ENCODE results near the gene CCDC85B. TPM values are rescaled to one million over a fixed set of nuclear protein-coding genes. Genes with fewer than 3 reads are reported as not detected.

The CCDC85B gene
- total RNA-seq: 75.8 and 112 TPM in 2 replicates

DNA sequence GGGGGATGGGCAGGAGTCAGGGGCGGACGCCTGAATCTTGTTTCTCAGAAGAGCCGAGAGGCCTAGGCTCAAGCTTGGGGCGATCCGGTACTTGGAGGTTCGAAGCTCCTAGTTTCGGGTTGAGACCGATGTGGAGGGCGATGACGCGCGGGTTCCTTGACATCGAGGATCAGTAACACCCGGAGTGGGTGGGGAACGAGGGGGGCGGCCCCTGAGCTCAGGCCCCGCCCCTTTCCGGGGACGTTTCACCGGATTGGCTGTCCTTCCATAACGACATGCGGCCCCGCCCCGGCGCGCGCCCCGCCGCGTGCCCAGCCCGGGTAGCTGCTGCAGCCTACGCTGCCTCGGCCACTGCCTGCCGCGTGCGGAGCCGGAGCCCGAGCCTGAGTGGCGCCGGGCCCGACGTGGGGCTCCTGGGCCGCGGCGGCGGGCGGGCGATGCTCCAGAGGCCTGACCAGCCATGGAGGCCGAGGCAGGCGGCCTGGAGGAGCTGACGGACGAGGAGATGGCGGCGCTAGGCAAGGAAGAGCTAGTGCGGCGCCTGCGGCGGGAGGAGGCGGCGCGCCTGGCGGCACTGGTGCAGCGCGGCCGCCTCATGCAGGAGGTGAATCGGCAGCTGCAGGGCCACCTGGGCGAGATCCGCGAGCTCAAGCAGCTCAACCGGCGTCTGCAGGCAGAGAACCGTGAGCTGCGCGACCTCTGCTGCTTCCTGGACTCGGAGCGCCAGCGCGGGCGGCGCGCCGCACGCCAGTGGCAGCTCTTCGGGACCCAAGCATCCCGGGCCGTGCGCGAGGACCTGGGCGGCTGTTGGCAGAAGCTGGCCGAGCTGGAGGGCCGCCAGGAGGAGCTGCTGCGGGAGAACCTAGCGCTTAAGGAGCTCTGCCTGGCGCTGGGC, at the start of gene CCDC85B:
CCDC85B (plus strand) TSS at position 350 of the 895 bp plus-strand sequence; CDS start at position 461, 111 bp downstream.

DNA sequence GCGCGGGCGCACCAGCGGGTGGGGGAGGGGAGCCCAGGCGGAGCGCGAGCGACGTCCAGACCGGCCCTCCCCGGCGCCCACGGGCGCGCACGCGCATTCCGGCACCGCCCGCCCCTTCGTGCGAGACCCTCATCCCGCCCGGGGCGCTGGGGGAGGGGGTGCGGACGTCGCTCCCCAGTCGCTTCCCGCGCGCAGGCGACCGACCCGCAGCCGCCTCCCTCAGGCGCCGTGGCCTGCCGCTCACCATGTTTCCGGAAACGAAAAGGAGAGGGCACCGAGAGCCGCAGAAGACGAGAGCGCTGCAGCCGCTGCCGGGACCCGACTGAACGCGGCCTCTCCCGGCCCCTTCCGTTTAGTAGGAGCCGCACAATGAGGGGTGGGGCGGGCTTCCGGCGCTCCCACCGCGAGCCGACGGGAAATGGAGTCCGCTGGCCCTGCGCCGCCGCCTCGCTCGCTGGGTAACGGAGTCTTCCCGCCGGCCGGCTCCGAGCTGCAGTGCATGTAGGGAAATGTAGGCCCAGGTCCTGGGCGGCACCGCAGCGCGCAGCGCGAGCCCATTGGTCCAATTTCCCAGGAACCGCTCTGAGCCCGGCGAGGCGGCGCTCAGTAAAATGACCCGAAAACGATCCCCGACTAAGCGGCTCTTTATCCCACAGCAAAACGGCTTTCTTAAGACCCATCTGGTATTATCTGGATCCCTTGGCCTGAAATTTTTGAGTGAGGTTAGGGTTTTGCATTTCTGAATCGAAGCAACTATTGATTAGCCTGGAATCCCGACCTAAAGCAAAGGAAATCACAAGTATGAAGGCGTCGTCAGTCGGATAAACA, 32.4 kb upstream of the CCDC85B start, which contains the start of gene CFL1:
CFL1 (minus strand) TSS at position 328 of the 828 bp plus-strand sequence; CDS start at position 247, 81 bp downstream.

GRCh38 chr11:65860278-65861164, 30.0 kb upstream of the CCDC85B start, which contains the start of gene MUS81:
TSS of gene MUS81 (plus strand) at chr11:65860433. CDS start at chr11:65860754, 321 bp downstream.

GRCh38 chr11:65872586-65873317, 17.7 kb upstream of the CCDC85B start, which contains the start of gene EFEMP2:
TSS of gene EFEMP2 (minus strand) at chr11:65872800. CDS start at chr11:65872354, 446 bp downstream.

DNA sequence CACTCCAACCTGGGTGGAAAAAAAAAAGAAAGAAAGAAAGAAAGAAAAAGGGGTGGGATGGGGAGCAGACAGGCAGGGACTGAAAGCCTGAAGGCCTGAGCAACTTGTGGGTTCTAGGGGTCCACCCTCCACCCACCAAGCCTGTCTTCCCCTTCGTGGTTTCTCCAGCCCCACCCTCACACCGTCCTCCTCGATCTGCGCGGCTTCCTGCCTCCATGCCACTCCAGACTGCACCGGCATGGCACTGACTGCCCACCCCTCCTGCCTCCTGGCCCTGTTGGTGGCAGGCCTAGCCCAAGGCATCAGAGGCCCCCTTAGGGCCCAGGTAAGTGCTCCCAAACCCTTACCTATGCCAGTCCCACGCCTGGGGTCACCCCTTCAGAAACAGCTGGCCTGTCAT, 10.9 kb upstream of the CCDC85B start, which contains the start of gene CTSW:
CTSW (plus strand) TSS at position 221 of the 400 bp plus-strand sequence; CDS start at position 239, 18 bp downstream.

DNA sequence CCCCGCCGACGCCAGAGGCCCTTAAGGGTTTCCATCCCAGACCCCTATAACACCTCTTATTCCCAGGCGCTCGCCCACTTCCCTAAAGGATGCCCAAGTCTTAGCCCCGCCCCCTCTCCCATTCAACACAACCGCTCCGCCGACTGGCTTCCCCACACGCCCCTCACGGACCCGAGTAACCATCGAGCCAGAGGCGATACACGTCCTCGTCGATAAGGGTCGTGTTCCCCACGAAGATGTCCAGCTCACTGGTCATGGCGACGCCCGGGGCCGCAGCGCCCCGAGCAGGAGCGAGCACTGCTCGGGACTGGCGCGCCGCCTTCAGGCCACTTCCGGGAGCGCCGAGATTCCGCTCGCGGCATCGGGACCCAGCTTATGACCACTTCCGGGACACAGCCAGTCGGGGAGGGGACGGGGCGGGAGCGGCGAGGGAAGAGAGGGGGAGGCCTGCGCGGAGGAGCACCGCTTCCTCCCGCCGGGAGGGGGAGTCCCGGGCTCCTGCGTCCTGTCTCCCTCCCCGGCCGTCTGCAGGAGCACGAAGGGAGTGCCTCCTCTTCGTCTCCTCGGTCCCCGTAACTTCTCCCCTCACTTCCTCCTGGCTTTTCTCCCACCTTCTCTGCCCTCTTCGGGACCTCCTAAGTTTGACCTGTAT, 2.2 kb upstream of the CCDC85B start, which contains the start of gene FIBP:
FIBP (minus strand) TSS at position 309 of the 652 bp plus-strand sequence; CDS start at position 256, 53 bp downstream.

DNA sequence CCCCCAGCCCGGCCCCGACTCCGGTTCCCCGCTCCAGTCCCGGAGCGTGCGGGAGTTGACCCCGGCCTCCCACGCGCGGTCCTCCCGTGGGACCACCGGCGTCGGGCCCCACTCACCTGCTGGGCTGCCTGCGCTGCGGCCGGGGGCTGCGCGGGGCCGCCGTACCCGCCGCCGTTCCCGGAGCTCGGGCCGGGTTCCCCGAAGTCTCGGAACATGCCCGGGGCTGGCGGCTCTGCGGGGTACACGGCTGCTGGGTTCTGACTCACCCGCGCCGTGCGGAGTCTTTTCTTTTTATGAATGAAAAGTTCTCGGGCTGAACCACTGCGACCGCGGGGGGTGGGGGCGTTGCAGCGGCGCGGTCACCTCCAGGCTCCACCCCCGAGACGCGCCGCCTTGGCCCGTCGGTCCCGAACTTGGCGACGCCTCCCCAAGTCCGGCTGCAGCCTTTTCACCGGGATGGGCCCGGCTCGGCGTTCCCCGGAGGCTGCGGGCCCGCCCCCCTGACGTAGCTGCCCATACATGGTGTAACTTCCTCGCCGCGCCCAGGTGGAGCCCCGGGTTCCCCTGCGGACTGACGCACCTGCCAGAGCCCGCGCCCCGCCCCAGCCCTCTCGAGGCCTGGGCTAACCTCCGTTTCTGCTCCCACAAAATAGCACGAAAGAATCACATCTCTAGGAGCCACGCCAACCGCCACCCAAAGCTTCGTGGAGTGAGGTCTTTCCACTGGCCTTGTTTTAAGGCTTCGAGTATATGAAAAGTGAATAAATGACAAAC, 9.8 kb downstream of the CCDC85B start, which contains the start of gene FOSL1:
FOSL1 (minus strand) TSS at position 264 of the 774 bp plus-strand sequence; CDS start at position 215, 49 bp downstream.

DNA sequence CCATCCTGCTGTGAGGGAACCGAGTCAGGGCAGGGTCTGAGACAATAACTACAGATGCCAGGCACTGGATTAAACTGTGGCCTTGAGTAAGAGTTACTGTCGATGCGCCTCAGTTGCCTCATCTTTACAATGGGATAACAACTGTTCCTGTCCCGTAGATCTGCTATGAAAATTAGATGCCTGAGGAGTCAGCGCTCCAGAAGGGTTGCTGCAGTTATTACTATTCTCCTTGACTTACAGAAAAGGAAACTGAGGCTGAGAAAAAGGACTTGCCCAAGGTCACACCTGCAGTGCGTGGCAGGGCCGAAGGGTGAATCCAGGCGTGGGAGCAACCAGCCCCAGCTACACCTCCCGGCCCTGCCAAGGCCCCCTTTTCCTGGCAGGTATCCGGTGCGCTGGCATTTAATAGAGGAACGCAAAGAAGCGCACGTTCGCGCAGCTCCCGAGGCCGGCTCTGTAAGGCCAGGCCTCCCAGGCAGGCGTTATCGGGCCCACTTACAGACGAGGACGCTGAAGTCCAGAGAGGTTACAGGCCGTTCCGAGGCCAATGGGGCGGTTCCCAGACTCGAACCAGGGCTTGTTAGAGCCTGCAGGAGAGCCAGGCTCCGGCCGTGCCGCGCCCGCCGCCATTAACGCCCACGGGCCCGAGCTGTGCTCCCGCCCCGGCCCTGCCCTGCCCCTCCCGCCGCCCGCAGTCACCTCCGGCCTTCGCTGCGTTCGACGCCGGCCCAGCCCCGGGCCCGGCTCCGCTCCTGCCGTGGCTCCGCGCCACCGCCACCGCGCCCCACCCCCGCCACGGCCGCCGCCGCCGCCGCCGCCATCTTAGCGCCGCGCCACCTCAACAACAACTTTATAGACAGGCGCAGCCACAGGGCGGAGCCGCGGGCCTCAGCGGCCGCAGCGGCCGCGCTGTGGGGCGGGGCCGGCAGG, 28.0 kb downstream of the CCDC85B start, which contains the start of gene C11orf68:
C11orf68 (minus strand) TSS at position 852 of the 930 bp plus-strand sequence; CDS start at position 821, 31 bp downstream.

DNA sequence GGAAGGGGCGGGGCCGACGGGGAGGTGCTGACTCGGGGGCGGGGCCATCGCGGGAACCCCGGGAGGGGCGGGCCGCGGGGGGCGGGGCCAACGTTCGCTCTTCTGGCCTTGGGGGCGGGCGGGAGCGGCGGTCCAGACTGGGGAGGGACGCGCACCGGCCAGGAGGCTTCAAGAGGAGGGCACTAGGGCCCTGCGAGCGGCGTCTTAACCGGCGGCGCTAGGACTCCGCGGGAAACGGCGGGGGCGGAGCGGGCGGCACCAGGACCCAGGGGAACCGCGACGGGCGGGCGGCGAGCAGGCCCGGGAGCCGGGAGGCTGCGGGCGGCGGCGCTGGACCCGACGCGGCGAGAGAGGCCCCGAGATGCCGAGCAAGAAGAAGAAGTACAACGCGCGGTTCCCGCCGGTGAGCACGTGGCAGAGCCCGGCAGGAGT, 28.7 kb downstream of the CCDC85B start, which contains the start of gene DRAP1:
DRAP1 (plus strand) TSS at position 286 of the 432 bp plus-strand sequence; CDS start at position 362, 76 bp downstream.

Other genes with a start within 250 kb of the CCDC85B start
- gene RELA, start 227.8 kb upstream of the CCDC85B start, total RNA-seq: 55.5 and 63.4 TPM in 2 replicates
- 38.9 and 44.5 TPM in 2 replicates for gene KAT5, start 178.4 kb upstream of the CCDC85B start, total RNA-seq
- gene RNASEH2C, start 169.9 kb upstream of the CCDC85B start, total RNA-seq: 49.0 and 57.3 TPM in 2 replicates
- gene AP5B1, start 109.7 kb upstream of the CCDC85B start, total RNA-seq: 20.6 and 21.9 TPM in 2 replicates
- gene OVOL1, start 103.6 kb upstream of the CCDC85B start, total RNA-seq: not detected in 2 replicates
- gene SNX32, start 56.7 kb upstream of the CCDC85B start, total RNA-seq: 0.10 and 1.6 TPM in 2 replicates
- 1,256 and 1,560 TPM in 2 replicates for gene CFL1, start 32.5 kb upstream of the CCDC85B start, total RNA-seq
- 53.7 and 62.4 TPM in 2 replicates for gene MUS81, start 30.2 kb upstream of the CCDC85B start, total RNA-seq
- gene EFEMP2, start 17.9 kb upstream of the CCDC85B start, total RNA-seq: 22.2 and 40.2 TPM in 2 replicates
- gene CTSW, start 10.8 kb upstream of the CCDC85B start, total RNA-seq: 0.33 TPM in 1 of 2 replicates, not detected in the other
- 136 and 187 TPM in 2 replicates for gene FIBP, start 2.2 kb upstream of the CCDC85B start, total RNA-seq
- gene FOSL1, start 9.7 kb downstream of the CCDC85B start, total RNA-seq: 32.1 and 39.5 TPM in 2 replicates
- 24.7 and 28.1 TPM in 2 replicates for gene C11orf68, start 28.4 kb downstream of the CCDC85B start, total RNA-seq
- 108 and 111 TPM in 2 replicates for gene DRAP1, start 28.8 kb downstream of the CCDC85B start, total RNA-seq
- not detected in 2 replicates for gene TSGA10IP, start 54.8 kb downstream of the CCDC85B start, total RNA-seq
- 29.2 and 33.6 TPM in 2 replicates for gene SART1, start 71.1 kb downstream of the CCDC85B start, total RNA-seq
- 36.3 and 36.4 TPM in 2 replicates for gene EIF1AD, start 111.5 kb downstream of the CCDC85B start, total RNA-seq
- gene BANF1, start 111.8 kb downstream of the CCDC85B start, total RNA-seq: 29.4 and 35.5 TPM in 2 replicates
- not detected in 2 replicates for gene CST6, start 121.3 kb downstream of the CCDC85B start, total RNA-seq
- 0.10 and 0.33 TPM in 2 replicates for gene CATSPER1, start 135.8 kb downstream of the CCDC85B start, total RNA-seq
- gene GAL3ST3, start 158.5 kb downstream of the CCDC85B start, total RNA-seq: 0.65 TPM in 1 of 2 replicates, not detected in the other
- gene SF3B2, start 161.7 kb downstream of the CCDC85B start, total RNA-seq: 173 and 231 TPM in 2 replicates
- 32.7 and 47.4 TPM in 2 replicates for gene PACS1, start 179.6 kb downstream of the CCDC85B start, total RNA-seq

Measured in vein endothelial cell (primary cell).